Subcutaneous abdominal adipose tissue (tissue), 5 donors: ENCODE measurements around the gene CHKA.

Source experiments
- H3K27ac ChIP-seq: one replicate; pipeline ENCODE4 v1.7.0; 2013; ENCODE audit warnings: low read depth, mild to moderate bottlenecking, inconsistent platforms, low read length, moderate library complexity
- H3K27me3 ChIP-seq, 5 donors: one replicate each; pipeline ENCODE4 v1.7.0; 2013; ENCODE audit warnings: low read length in 5 of 5, inconsistent platforms in 1 of 5; ENCODE audit not compliant: control insufficient read depth in 5 of 5, insufficient read depth in 4 of 5
- H3K36me3 ChIP-seq, 5 donors: one replicate each; pipeline ENCODE4 v1.7.0; 2013; ENCODE audit warnings: low read length in 5 of 5; ENCODE audit not compliant: control insufficient read depth in 5 of 5, insufficient read depth in 5 of 5
- H3K4me1 ChIP-seq, 5 donors: one replicate each; pipeline ENCODE4 v1.7.0; 2013; ENCODE audit warnings: low read length in 5 of 5, mild to moderate bottlenecking in 3 of 5, moderate library complexity in 1 of 5; ENCODE audit not compliant: control insufficient read depth in 5 of 5, insufficient read depth in 5 of 5
- H3K4me3 ChIP-seq, 5 donors: one replicate each; pipeline ENCODE4 v1.7.0; 2013; ENCODE audit warnings: low read length in 5 of 5, low read depth in 1 of 5
- H3K9ac ChIP-seq, 5 donors: one replicate each; pipeline ENCODE4 v1.7.0; 2013; ENCODE audit warnings: low read length in 5 of 5, mild to moderate bottlenecking in 4 of 5, moderate library complexity in 3 of 5
- H3K9me3 ChIP-seq, 5 donors: one replicate each; pipeline ENCODE4 v1.7.0; 2013; ENCODE audit warnings: low read length in 5 of 5; ENCODE audit not compliant: control insufficient read depth in 5 of 5
- donor health status: healthy.
- donor health status: healthy.
- donor health status: healthy.
- donor health status: healthy.
- donor health status: healthy.

The CHKA gene

DNA sequence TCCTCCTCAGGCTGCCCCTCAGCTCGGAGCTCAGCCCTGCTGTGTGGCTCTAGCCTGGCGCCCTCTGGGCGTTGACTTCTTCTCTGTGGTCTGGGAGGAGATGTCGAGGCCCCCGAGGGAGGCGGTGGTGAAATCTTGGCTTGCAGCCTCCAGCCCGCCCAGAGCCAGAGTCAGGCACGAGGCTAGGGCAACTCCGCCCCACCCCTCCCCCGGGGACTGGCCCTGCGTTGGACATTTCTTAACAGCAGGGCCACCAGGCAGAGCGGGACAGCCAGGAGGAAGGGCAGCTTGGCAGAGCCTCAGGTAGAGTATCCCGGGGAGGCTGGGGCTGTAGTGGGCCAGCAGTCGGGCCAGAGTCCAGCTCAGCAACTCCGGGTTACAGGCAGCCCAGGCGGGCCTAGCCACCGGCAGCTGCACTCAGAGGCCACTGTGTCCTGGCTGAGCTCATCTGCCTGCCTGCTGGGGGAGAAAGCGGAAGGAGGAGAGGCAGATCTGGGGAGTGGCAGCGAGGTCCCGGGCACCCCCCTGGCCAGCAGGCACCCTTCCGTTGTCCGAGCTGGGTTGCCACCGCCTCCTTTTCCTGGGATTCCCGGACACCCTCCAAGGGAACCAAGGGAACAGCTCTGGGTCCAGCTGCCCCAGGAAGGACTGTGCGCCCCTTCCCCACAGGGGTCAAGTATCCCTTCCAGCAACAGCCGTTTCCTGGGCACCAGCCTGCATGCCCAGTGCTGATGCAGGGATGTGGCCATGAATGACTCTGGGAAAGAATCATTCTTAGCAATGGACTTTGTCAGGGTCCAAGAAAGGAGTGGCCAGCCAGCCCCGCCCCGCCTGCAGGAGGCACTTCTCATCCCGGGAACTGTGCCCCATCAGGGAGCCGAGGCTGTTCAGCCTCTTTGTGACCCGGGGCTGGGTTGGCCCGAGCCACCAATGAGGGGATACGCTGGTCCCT, 110.8 kb downstream of the CHKA start, which contains the start of gene ALDH3B1:
ALDH3B1 (plus strand) TSS at position 238 of the 952 bp plus-strand sequence. CDS start 4,971 bp downstream, outside the sequence.
- Histone ChIP-seq H3K27me3 (no peaks in the 10 kb centered on the region), H3K9ac (peak within 1 kb of the TSS in 4 of 5 donors; percentile 61 to 70 (median 65)), H3K4me1 (peaks cover 7 to 82% (median 69%) of the 10 kb centered on the region in 5 donors), H3K27ac (peak within 1 kb of the TSS; percentile 86), H3K36me3 (no peaks in the 10 kb centered on the region), H3K9me3 (no peaks in the 10 kb centered on the region), H3K4me3 (peak within 1 kb of the TSS; percentile 38 to 71 (median 51))

DNA sequence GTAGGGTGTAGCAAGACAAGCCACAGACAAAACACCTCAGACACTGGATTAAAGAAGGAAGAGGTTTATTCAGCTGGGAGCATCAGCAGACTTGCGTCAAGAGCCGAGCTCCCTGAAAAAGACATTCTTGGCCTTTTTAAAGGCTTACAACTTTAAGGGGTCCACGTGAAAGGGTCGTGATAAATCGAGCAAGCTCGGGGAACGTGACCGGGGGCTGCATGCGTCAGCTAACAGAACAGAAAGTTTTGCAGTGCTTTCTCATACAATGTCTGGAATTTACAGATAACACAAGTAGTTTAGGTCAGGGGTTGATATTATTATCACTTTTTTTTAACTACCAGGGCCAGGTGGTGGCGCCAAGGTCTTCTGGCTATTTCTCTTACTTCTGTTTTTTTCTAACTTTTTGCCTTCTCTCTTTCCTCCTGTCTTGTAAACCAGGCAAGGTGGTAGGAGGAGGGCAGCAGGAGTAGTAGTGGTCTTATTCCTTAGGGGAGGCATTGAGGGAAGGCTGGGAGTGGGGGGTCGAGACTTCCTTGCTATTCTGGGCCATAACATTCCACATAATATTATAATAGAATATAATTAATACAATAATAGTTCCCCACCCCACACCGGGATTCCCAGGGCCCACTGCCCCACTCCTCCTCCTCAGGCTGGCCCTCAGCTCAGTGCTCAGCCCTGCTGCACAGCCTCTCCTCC, 111.6 kb downstream of the CHKA start:
- Histone ChIP-seq H3K4me1 (peaks cover 7 to 76% (median 63%) of the 10 kb centered on the region in 5 donors), H3K4me3 (peak overlapping the region in 3 of 5 donors; percentile 29 to 63 (median 38))

DNA sequence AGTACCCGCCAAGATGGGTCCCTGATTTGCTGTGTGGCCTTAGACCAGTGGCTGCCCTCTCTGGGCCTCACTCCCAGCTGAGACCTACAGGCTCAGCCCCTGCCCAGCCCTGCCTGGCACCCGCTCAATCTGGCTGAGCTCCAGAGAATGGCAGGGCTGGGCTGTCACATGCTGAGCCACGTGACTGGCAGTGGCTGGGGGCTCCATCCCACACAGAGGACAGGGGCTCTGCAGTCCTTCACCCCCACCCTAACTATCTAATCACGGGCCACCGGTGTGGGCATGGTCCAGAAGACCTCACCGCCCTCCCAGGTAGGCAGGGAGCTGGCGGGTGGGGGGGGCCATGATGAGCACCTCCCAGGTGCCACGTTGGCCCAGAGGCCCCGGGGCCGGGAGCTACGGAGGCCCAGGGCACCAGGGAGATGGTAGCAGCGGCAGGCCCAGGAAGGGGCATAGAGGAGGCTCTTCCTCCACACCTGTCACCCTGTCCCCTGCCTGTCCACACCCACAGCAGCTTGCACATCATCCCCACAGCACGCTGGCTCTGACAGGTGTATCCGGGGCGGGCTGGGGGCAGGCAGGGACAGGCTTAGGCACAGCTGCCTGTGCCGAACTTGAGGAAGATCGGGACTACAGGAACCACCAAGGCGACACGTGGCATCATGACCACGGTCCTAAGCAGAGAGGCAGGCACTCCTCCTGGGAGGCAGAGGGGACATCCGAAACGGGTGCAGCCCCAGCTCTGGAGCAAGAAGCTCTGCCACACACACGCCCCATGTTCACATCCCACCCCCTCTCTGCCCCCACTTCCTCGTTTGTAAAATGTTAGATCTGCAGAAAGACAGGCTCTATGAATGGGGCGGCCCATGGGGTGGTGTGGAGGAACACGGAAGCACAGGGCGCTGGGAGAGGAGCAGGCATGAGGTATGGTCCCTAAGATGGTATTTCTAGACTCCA, 112.5 kb downstream of the CHKA start:
- no peaks in the 10 kb centered on the region for H3K36me3 ChIP-seq
- H3K4me3 ChIP-seq: peak overlapping the region in 1 of 5 donors; percentile 29
- H3K27ac ChIP-seq: peak overlapping the region; percentile 86
- H3K9ac ChIP-seq: peak overlapping the region in 1 of 5 donors; percentile 14
- H3K9me3 ChIP-seq: no peaks in the 10 kb centered on the region
- peaks cover 3 to 73% (median 60%) of the 10 kb centered on the region in 5 donors for H3K4me1 ChIP-seq
- no peaks in the 10 kb centered on the region for H3K27me3 ChIP-seq

More for the DNA sequence above, 111.6 kb downstream of the CHKA start:
- Histone ChIP-seq H3K9ac (peak overlapping the region in 2 of 5 donors; percentile 61 to 70), H3K27me3 (no peaks in the 10 kb centered on the region), H3K27ac (peak overlapping the region; percentile 86), H3K36me3 (no peaks in the 10 kb centered on the region), H3K9me3 (no peaks in the 10 kb centered on the region)

DNA sequence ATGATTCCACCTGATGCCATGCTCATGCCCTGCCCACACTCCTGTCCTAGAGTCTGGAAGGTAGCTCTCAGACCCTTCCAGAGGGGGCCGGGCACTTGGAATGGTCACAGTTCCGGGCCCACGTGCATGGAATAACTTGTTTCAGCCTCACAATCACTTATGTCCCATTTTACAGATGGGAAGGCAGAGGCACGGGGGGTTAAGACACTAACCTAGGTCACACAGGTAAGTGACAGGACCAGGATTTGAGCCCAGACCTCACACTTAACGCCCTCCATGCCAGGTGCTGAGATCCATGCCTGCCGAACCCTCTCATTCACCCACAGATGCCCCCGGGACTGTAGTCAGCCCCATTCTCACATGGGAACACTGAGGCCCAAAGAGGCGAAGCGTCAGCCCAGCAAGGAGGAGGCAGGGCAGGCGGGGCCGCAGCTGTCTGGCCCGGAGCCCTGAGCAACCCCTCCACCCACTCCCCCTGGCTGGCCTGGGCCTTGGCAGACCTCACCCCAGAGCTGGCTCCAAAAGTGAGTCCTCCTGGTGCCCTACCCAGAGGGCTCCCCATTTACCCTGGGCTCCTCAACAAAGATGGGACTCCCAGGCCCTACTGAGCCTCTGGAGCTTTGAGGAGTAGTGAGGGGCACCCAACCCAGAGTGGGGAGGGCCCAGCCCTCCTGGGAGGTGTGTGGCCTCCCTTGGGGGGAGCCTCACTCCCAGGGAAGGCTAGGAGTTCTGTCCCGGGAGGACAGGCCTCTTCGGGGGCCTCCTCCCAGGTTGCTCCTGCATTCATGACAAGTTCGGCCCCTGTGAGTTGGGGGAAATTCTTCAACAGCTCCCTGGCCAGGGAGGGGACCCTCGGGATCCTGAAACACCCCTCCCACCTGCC, 113.4 kb downstream of the CHKA start:
- Histone ChIP-seq H3K36me3 (no peaks in the 10 kb centered on the region), H3K4me3 (no peak overlapping the region), H3K9ac (peak overlapping the region in 1 of 5 donors; percentile 35), H3K27me3 (no peaks in the 10 kb centered on the region), H3K9me3 (no peaks in the 10 kb centered on the region), H3K4me1 (peaks cover 3 to 70% (median 56%) of the 10 kb centered on the region in 5 donors), H3K27ac (no peak overlapping the region)

DNA sequence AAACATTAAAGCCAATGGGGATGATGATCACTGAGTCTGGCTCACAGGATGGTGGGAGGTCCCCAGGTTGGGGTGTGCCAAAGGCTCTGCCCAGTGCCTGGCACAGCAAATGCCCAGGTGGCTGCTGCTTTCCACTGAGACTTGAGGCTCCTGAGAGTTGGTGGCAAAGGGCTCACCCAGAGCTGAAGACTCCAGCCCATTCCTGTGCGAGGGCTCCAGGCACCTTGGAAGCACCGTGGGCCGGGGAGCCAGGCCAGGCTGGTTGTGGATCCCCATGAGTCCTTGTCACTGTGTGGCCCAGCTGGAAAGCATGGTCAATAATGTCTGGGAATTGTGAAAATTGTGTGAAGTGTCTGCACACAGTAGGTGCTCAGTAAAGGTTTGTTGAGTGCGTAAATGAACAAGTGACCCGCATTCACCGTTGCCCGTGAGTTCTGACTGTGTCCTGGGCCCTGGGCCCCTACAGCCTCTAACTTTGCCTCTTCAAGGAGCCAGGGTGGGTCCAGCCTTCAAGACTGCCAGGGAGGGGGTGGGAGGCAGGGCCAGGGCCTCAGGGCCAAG, 114.5 kb downstream of the CHKA start:
- Histone ChIP-seq H3K27me3 (no peaks in the 10 kb centered on the region), H3K9ac (no peak overlapping the region), H3K27ac (no peak overlapping the region), H3K4me3 (no peak overlapping the region), H3K4me1 (peaks cover 3 to 66% (median 48%) of the 10 kb centered on the region in 5 donors), H3K36me3 (no peaks in the 10 kb centered on the region), H3K9me3 (no peaks in the 10 kb centered on the region)

DNA sequence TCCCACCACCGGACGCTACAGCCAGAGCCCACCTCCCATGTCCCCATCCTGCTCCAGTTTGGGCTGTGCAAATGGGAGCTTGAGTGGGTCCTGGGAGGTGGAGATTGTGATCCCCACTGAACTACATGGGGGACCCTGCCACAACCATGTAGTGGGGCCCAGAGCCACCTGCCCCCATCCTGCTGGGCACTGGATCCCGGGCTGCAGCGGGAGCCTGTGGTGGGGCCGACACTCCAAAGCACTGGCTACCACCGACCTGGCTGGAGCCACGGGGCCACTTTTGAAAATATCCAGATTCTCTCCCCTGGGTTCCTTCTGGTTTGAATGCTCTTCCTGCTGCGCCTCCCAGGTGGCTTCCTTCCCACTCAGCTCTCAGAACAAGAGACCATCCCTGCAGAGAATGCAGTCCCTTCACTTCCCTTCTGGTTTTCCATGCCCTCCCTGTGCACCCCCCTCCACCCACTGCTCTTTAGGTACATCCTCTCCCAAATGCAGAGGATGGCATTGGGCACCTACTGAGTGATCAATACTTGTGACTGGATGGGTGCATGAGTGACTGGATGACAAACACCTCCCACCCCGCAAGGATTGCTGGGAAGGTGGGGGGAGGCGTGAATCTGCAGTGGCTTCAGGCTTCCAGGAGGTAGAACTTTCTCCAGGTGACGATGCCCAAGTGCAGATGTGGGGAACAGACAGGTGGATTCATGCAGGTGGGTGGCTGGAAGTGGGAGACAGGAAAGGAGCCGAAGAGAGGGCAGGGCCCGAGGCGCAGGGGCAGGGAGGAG, 116.4 kb downstream of the CHKA start:
- H3K9ac ChIP-seq: no peak overlapping the region
- H3K36me3 ChIP-seq: peaks cover 0 to under 1% (median 0%) of the 10 kb centered on the region in 5 donors
- H3K27ac ChIP-seq: no peak overlapping the region
- no peaks in the 10 kb centered on the region for H3K9me3 ChIP-seq
- peaks cover 0 to 46% (median 29%) of the 10 kb centered on the region in 5 donors for H3K4me1 ChIP-seq
- H3K27me3 ChIP-seq: no peaks in the 10 kb centered on the region
- peak overlapping the region; percentile 34 to 75 (median 61) for H3K4me3 ChIP-seq

DNA sequence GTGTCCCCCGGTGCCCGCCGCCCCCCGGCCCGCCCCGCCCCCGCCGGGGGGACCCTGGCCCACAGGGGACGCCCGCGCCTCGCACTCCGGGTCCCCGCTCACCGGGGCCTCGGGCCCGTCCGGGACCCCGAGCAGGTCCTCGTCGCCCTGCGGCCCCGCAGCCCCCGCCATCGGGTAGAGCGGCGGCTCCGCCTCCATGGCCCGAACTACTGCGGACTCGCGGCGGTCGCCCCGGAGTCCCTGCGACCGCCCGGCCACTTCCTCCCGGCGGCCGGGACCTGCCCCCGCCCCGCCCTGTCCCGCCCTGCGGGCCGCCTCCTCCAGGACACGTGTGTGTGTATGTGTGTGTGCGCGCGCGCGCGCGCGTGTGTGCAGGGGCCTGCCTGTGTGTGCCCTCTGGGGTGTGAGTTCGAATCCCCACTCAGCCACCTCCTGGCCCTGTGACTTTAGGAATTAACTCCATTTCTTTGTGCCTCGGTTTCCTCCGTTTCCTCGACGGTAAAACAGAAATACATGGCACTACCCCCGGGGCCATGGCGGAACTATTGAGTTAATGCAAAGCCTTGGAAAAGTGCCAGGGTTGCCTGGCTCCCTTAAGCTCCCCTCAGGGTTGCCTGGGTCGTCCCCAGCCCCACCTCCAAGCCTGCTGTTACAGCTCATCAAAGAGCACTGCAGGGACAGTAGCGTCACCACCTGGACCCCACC, 117.2 kb downstream of the CHKA start, which contains the start of gene UNC93B1:
UNC93B1 (minus strand) TSS at position 252 of the 705 bp plus-strand sequence; CDS start at position 198, 54 bp downstream.
- Histone ChIP-seq H3K9ac (peak within 1 kb of the TSS in 4 of 5 donors; percentile 40 to 68 (median 53)), H3K4me1 (peaks cover 0 to 39% (median 24%) of the 10 kb centered on the region in 5 donors), H3K27ac (no peak within 1 kb of the TSS), H3K27me3 (no peaks in the 10 kb centered on the region), H3K4me3 (peak within 1 kb of the TSS; percentile 55 to 75 (median 68)), H3K9me3 (no peaks in the 10 kb centered on the region), H3K36me3 (peaks cover 0 to 3% (median 0%) of the 10 kb centered on the region in 5 donors)
